GM12874 (cell line): ENCODE results near the gene FYB2.

Experiments used
- TF ChIP-seq, protein P1 (sequence below): IDR thresholded peaks from 2 replicates; pipeline ENCODE4 v1.5.1; 2011; ENCODE audit warnings: low read depth, mild to moderate bottlenecking, control low read depth, low read length, moderate library complexity; ENCODE audit not compliant: insufficient read depth

The FYB2 gene

DNA sequence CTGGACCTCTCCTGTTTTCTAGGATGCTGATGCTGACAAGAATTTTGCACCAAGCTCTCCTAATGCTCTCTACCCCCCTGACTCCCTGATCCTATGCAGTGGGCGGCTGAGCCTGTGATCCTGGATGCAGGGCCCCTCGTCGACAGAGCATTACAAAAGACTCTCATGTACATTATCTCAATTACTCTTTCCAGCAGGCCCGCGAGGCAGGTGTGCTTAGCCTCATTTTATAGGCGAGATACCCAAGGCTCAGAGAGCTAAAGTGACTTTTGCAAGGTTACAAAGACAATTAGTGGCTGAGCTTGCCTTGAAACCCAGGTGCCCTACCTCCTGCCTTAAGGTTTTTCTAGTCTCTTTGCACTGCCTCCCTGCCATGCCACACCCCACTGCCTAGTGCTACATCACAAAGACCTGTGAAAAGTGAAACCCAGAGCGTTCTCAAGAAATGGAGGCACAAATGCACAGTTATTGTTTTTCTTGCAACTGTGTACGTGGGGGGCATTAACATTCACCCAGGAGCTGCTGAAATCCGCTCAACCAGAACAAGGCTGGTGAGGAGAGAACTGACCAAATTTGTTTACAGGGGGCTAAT lies 25.4 kb upstream of the FYB2 start:
- TF ChIP-seq, protein P1, sequence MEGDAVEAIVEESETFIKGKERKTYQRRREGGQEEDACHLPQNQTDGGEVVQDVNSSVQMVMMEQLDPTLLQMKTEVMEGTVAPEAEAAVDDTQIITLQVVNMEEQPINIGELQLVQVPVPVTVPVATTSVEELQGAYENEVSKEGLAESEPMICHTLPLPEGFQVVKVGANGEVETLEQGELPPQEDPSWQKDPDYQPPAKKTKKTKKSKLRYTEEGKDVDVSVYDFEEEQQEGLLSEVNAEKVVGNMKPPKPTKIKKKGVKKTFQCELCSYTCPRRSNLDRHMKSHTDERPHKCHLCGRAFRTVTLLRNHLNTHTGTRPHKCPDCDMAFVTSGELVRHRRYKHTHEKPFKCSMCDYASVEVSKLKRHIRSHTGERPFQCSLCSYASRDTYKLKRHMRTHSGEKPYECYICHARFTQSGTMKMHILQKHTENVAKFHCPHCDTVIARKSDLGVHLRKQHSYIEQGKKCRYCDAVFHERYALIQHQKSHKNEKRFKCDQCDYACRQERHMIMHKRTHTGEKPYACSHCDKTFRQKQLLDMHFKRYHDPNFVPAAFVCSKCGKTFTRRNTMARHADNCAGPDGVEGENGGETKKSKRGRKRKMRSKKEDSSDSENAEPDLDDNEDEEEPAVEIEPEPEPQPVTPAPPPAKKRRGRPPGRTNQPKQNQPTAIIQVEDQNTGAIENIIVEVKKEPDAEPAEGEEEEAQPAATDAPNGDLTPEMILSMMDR = no peak

DNA sequence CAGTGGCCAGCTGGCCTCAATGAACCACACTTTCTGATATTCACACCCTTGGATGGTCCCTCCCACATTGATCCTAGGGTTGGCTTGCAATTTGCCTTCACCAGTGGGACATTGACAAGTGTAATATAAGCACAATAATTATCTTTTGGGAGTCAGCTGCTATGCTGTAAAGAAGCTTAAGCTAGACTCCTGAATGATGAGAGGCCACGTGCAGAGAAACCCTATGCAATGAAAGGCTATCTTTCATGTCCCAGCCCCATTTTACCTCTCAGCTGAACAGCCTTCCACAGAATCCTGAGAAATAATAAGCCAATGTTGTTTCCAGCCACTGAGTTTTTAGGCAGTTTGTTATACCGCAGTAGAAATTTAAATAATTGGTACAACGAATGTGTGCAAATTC lies 24.3 kb upstream of the FYB2 start:
- TF ChIP-seq, protein P1 = no peak

DNA sequence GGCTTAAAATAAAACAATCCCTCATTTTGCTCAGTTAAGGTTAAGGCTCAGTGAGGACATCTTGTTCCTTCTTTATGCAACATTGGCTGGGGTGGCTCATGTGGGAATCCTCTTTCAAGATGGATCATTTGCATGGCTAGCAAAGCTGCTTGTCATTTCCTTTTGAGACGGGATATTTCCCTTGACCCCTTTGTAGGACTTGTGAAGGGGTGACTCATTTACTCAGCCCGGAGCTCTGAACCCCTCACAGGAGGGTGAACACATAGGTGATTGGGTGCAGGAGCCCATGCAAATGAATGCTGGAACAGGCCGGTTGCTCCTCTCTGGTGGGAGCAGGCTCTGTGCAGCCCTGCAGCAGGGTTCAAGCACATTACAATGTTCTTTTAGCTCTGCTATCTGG lies 19.6 kb upstream of the FYB2 start:
- TF ChIP-seq, protein P1 = no peak

DNA sequence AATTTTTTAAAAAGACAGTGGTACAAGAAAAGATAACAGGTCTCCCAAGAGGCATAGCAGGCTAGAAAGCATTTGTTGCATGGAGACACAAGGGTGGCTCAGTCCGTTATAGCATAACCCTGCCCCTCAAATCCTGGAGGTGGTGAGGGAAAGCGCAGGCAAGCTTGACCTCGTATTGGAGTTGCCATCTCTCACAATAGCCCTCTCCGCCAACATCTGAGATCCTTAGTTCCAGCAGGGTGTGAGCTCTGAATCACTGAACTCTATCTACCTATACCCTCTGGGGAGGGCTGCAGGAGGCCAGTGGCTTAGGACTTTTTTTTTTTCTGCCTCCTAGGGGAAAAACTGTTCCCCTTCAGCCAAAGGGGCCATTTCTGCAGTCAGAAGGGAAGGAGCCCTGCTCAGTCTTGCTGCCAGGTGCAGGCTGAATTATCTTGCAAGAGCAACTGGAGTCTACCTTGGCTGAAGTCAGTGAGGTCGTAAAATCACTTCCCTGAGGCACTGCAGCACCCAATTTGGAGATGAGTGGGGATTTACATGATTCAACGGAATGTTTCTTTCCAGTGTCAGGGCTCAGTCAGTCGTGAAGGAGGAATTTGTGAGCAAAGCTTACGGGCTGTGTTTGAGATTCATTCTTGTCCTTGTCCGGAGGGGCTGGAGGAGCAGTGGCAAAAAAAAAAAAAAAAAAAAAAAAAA lies 18.2 kb upstream of the FYB2 start:
- TF ChIP-seq, protein P1 = no peak

DNA sequence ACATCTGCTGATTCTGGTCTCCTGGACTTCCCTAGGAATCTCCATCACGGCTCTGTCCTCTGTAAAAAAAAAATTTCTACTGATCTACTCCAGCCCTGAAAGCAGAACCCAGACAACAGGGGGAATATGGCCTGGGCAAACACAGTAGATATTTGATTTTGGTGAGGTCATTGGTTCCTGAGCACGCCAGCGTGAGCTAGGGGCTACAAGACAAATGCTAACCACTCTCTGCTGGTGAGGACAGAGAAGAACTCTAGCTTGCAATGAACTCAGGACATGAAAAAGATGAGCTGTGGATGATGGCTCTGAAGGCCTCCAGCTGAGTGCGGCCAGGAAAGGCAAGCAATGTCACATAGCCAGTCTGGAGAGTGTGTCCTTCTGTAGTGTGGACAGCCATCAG lies 17.2 kb upstream of the FYB2 start:
- TF ChIP-seq, protein P1 = no peak

DNA sequence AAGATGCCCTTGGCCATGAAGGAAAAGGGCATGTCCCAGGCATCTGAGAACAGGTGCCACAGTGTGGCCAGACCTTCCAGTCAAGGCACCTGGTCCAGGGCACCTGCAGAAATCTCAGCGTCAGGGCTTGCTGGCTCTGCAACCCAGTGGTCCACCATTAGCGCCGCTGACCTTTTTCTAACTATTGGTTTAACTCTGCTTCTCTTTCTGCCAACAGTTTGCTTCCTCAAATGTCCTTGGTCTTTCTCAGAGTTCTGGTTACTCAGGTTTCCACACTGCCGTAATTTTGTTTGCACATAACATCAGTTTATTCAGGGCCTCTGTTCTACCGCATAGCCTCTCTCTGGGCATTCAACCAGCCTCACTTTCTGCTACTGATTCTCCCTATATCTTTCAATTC lies 16.5 kb upstream of the FYB2 start:
- TF ChIP-seq, protein P1 = no peak

DNA sequence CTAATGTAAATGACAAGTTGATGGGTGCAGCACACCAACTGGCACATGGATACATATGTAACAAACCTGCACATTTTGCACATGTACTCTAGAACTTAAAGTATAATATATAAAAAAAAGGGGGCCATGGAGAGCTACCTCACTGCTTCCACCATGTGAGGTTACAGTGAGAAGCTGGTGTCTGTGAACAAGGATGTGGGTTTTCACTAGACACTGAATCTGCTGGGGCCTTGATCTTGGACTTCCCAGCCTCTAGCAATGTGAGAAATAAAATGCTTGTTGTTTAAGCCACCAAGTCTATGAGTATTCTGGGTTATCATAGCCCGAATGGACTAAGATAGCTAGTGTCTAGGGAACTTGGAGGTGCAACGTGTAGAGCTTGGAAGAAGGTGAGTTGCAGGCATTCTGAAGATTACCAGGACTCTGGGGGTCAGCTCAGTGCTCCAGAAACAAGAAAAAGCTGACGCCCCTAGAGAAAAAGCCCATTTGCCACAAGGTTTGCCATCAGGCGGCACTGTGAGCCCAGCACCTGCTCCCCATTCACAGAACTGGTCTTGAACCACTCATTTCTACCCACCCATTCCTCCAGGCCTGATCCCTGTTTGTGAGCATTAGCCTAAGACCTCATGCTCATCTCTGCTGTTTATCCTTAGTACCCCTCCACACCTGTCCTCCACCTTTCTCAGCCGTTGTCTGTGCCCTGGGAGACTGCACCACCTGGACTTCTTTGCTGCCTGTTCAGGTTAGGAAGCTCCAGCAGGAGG lies 15.1 kb upstream of the FYB2 start:
- TF ChIP-seq, protein P1 = no peak
